Heart left ventricle (tissue), 16 donors: ENCODE measurements around the gene CNGA2. TPM values are rescaled to one million over a fixed set of nuclear protein-coding genes. Genes with fewer than 3 reads are reported as not detected.

Source experiments
- ATAC-seq, 4 donors: fragments of 200-7000 bp; cut with Tn5 transposase; one replicate each; pipeline ENCODE4 v1.9.1; 2020 to 2022; ENCODE audit warnings: moderate library complexity in 4 of 4, mild to moderate bottlenecking in 3 of 4, moderate number of reproducible peaks in 1 of 4
- DNase-seq, 5 donors: peaks; one replicate each; pipeline ENCODE4 v3.0.0-alpha.2; 2020
- H3K27ac ChIP-seq, 12 donors: fragments of 200-600 bp; sonication (generic) in 4 of 12; one replicate each; pipeline versions ENCODE4 v1.5.0 to v1.8.0; 2016 to 2022; ENCODE audit warnings: mild to moderate bottlenecking in 2 of 12
- H3K27me3 ChIP-seq, 9 donors: fragments of 200-600 bp; sonication (generic) in 2 of 9; one replicate each; pipeline versions ENCODE4 v1.5.1 to v1.8.0; 2016 to 2022; ENCODE audit warnings: mild to moderate bottlenecking in 3 of 9
- H3K36me3 ChIP-seq, 9 donors: fragments of 200-600 bp; sonication (generic) in 2 of 9; one replicate each; pipeline versions ENCODE4 v1.5.0 to v1.8.0; 2018 to 2022; ENCODE audit warnings: mild to moderate bottlenecking in 2 of 9
- H3K4me1 ChIP-seq, 12 donors: fragments of 200-600 bp; sonication (generic) in 4 of 12; one replicate each; pipeline versions ENCODE4 v1.5.0 to v1.8.0; 2016 to 2022; ENCODE audit warnings: mild to moderate bottlenecking in 3 of 12
- H3K4me3 ChIP-seq, 12 donors: fragments of 200-600 bp; sonication (generic) in 4 of 12; one replicate each; pipeline versions ENCODE4 v1.5.0 to v1.8.0; 2017 to 2022; ENCODE audit warnings: mild to moderate bottlenecking in 9 of 12, moderate library complexity in 4 of 12
- H3K9me3 ChIP-seq, 12 donors: fragments of 200-600 bp; sonication (generic) in 4 of 12; one replicate each; pipeline versions ENCODE4 v1.5.0 to v1.8.0; 2016 to 2022; ENCODE audit warnings: mild to moderate bottlenecking in 1 of 12
- POLR2A ChIP-seq, 2 donors: fragments of 450-650 bp; IDR thresholded peaks; one replicate each; pipeline ENCODE4 v1.6.1; 2017; ENCODE audit warnings: antibody characterized with exemption in 2 of 2, mild to moderate bottlenecking in 2 of 2, moderate library complexity in 2 of 2
- WGBS, 4 donors: extraction: QIAGEN DNeasy Blood & Tissue Kit in 2 of 4; methylation state at CpG; one replicate each; pipeline versions ENCODE4 v1.1.5 to v1.1.7; 2013 to 2018; 5-methylcytosine and 5-hydroxymethylcytosine counted together
- intact Hi-C, 10 donors: fragments of 100-400 bp; cut with DNase I; formaldehyde crosslinking; loops; one replicate each; pipeline versions ENCODE4 v1.11.1 to v1.14.2; 2022
- polyA plus RNA-seq, 2 donors: library from polyadenylated mRNA; stranded (reverse); fragments of 200-250 nt; gene quantifications; one replicate each; pipeline ENCODE4 v1.2.3, GENCODE V29; 2013
- total RNA-seq, 9 donors: library from RNA; depleted of rRNA in 2 of 9; stranded (reverse); fragments of >200 nt in 2 of 9; fragmentation: NEBNext Ultra II Directional in 3 of 9; extraction: Animal tissue kit (Norgen Biotek cat#: 25700) in 3 of 9; gene quantifications; one replicate each; pipeline versions ENCODE4 v1.1.0 to v1.2.4, GENCODE V29; 2016 to 2023
- TF ChIP-seq, protein P1 (sequence below), 12 donors: fragments of 200-600 bp; sonication (generic) in 4 of 12; IDR thresholded peaks; one replicate each; pipeline versions ENCODE4 v1.5.0 to v1.8.0; 2018 to 2022; ENCODE audit warnings: antibody characterized with exemption in 12 of 12, mild to moderate bottlenecking in 5 of 12
- donor health status: ischemic (EF 13 %, LVEDD 7.1; RV severe dilation, severe dysfunction).
- donor health status: healthy with polysubstance abuse.
- donor health status: DM: no; HTN: yes; CAD: no.
- donor health status: DM: no; HTN: no; CAD: no.
- donor health status: ischemic (EF 25% LVEDD 6.9; RV normal size, moderate dysfunction).
- donor health status: ischemic (EF 25% LVEDD 5.7; RV mildly dilated, moderate dysfunction).
- donor health status: healthy.
- donor health status: DM: yes; HTN: yes; CAD: no.
- donor health status: ischemic (EF 35%, LVEDD 5.7; RV mildly dilated, moderate dysfunction).
- donor health status: nonischemic (EF 11% LVEDD 7.7; RV severe dilation, severe dysfunction).
- donor health status: DM: yes; HTN: yes; CAD: no.
- donor health status: PGD.
- donor health status: ischemic (EF 29% LVEDD 5.4; RV normal size, mild dysfunction).
- donor health status: nonischemic (EF 23%, LVEDD 6.1; RV moderate dilation, normal function).

The CNGA2 gene
- total and polyA plus RNA-seq, 11 donors: not detected

GRCh38 chrX:151759041-151759708 is 24.6 kb downstream of the CNGA2 start:
- intact Hi-C loops: loop anchor here in 5 of 10 donors (5.0 to 10.0 kb wide), 5 partner anchors 216 to 1066 kb away; partner anchors contain the start of gene GABRE (in 1 of the 5)

GRCh38 chrX:151762802-151763201 is 28.3 kb downstream of the CNGA2 start:
- H3K4me1 ChIP-seq: no peaks in the 10 kb centered on the region
- H3K27ac ChIP-seq: no peak overlapping the region
- intact Hi-C loops: no loop called here
- no peak for DNase-seq
- TF ChIP-seq POLR2A (IDR thresholded peaks at IDR 0.05): no peak
- TF ChIP-seq, protein P1, sequence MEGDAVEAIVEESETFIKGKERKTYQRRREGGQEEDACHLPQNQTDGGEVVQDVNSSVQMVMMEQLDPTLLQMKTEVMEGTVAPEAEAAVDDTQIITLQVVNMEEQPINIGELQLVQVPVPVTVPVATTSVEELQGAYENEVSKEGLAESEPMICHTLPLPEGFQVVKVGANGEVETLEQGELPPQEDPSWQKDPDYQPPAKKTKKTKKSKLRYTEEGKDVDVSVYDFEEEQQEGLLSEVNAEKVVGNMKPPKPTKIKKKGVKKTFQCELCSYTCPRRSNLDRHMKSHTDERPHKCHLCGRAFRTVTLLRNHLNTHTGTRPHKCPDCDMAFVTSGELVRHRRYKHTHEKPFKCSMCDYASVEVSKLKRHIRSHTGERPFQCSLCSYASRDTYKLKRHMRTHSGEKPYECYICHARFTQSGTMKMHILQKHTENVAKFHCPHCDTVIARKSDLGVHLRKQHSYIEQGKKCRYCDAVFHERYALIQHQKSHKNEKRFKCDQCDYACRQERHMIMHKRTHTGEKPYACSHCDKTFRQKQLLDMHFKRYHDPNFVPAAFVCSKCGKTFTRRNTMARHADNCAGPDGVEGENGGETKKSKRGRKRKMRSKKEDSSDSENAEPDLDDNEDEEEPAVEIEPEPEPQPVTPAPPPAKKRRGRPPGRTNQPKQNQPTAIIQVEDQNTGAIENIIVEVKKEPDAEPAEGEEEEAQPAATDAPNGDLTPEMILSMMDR (IDR thresholded peaks at IDR 0.05): no peak
- no peak for ATAC-seq
- no peaks in the 10 kb centered on the region for H3K27me3 ChIP-seq
- WGBS, 4 donors: 22 to 41% (median 40%) methylated on average over 2 of the region's 2 CpGs
- H3K36me3 ChIP-seq: no peaks in the 10 kb centered on the region
- no peaks in the 10 kb centered on the region for H3K9me3 ChIP-seq
- H3K4me3 ChIP-seq: no peak overlapping the region

More at GRCh38 chrX:151759041-151759708, 24.6 kb downstream of the CNGA2 start:
- WGBS, 4 donors: 80 to 88% (median 82%) methylated on average over 10 to 11 of the region's 11 CpGs
- H3K4me3 ChIP-seq: no peak overlapping the region
- ATAC-seq (no peak), DNase-seq (no peak)
- no peak overlapping the region for H3K27ac ChIP-seq
- no peak for TF ChIP-seq POLR2A (IDR thresholded peaks at IDR 0.05)
- TF ChIP-seq, protein P1 (IDR thresholded peaks at IDR 0.05): no peak
- no peaks in the 10 kb centered on the region for H3K36me3 ChIP-seq
- no peaks in the 10 kb centered on the region for H3K9me3 ChIP-seq
- H3K4me1 ChIP-seq: no peaks in the 10 kb centered on the region
- peaks cover 0 to 3% (median 0%) of the 10 kb centered on the region in 9 donors for H3K27me3 ChIP-seq

DNA sequence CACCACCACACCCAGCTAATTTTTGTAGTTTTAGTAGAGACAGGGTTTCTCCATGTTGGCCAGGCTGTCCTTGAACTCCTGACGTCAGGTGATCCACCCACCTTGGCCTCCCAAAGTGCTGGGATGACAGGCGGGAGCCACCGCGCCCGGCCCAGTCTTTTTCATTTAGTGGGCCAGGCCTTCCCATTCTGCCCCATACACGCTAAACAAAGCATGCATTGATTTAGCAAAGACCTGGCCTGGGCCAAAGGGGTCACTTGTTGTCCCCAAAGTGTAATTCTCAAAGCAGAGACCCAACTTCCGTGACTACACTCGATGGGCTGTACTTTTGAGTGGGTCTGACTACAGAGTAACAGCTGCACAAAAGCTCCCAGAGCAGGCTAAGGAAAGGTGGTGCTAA is 29.2 kb downstream of the CNGA2 start:
- WGBS, 4 donors: 84 to 95% (median 92%) methylated on average over 8 of the region's 8 CpGs
- Histone ChIP-seq H3K9me3 (no peaks in the 10 kb centered on the region), H3K27ac (no peak overlapping the region), H3K4me3 (no peak overlapping the region), H3K27me3 (no peaks in the 10 kb centered on the region), H3K36me3 (no peaks in the 10 kb centered on the region), H3K4me1 (no peaks in the 10 kb centered on the region)
- ATAC-seq: no peak
- no peak for TF ChIP-seq POLR2A (IDR thresholded peaks at IDR 0.05)
- TF ChIP-seq, protein P1 (IDR thresholded peaks at IDR 0.05): no peak
- no peak for DNase-seq
- intact Hi-C loops: no loop called here

DNA sequence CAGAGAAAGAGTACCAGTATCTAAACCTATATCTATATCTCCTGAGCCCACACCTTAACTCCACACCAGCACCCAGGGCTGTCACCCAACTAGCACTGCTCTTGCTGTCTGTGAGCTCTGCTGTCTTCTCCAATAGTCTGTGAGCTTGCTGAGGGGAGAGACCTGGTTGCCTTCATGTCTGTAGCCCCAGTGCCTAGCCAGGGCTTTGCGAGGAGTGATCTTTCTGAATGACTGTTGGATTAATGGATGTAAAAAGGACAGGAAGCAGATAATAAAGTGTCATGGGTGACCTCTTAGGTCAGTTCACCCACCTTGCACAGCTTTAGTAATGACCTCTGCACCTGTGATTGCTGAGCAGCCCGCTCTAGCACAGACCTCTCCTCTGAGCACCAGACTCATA is 30.5 kb downstream of the CNGA2 start:
- no peaks in the 10 kb centered on the region for H3K36me3 ChIP-seq
- WGBS, 4 donors: 79 to 91% (median 84%) methylated on average over 2 of the region's 2 CpGs
- H3K9me3 ChIP-seq: no peaks in the 10 kb centered on the region
- TF ChIP-seq, protein P1 (IDR thresholded peaks at IDR 0.05): no peak
- intact Hi-C loops: no loop called here
- no peak for DNase-seq
- no peaks in the 10 kb centered on the region for H3K4me1 ChIP-seq
- H3K27ac ChIP-seq: no peak overlapping the region
- ATAC-seq: no peak
- H3K4me3 ChIP-seq: no peak overlapping the region
- no peaks in the 10 kb centered on the region for H3K27me3 ChIP-seq
